ENCODE measurements around the gene SLC4A3.

- TF ChIP-seq BHLHE40 (IDR thresholded peaks at IDR 0.05; ENCODE audit: borderline replicate concordance) (no peak), ZNF384 (IDR thresholded peaks at IDR 0.05) (no peak), FOXK2 (IDR thresholded peaks at IDR 0.05) (no peak), TARDBP (IDR thresholded peaks at IDR 0.05) (no peak), FOXM1 (IDR thresholded peaks at IDR 0.05; ENCODE audit: borderline replicate concordance) (no peak), SP1 (IDR thresholded peaks at IDR 0.05) (no peak), NFRKB (IDR thresholded peaks at IDR 0.05) (no peak), FOXA1 (IDR thresholded peaks at IDR 0.05) (no peak), LEF1 (IDR thresholded peaks at IDR 0.05; ENCODE audit: borderline replicate concordance) (no peak), ELF4 (IDR thresholded peaks at IDR 0.05) (no peak), L3MBTL2 (conservative IDR thresholded peaks at IDR 0.05) (no peak), HDGF (IDR thresholded peaks at IDR 0.05; ENCODE audit: borderline replicate concordance) (no peak)
- TF ChIP-seq, protein P1, sequence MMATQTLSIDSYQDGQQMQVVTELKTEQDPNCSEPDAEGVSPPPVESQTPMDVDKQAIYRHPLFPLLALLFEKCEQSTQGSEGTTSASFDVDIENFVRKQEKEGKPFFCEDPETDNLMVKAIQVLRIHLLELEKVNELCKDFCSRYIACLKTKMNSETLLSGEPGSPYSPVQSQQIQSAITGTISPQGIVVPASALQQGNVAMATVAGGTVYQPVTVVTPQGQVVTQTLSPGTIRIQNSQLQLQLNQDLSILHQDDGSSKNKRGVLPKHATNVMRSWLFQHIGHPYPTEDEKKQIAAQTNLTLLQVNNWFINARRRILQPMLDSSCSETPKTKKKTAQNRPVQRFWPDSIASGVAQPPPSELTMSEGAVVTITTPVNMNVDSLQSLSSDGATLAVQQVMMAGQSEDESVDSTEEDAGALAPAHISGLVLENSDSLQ (IDR thresholded peaks at IDR 0.05) = no peak
These were observed at the start of gene SLC4A3 for GRCh38 chr2:219627103-219628100.

Measured in HEK293T (cell line).